Germinal center (tissue), 1 donor: ENCODE data around the gene MDFI.

ENCODE experiments used
- DNase-seq: peaks from one replicate; pipeline ENCODE4 v3.0.0; 2012; ENCODE audit warnings: mixed read lengths, low spot score

Gene MDFI

DNA sequence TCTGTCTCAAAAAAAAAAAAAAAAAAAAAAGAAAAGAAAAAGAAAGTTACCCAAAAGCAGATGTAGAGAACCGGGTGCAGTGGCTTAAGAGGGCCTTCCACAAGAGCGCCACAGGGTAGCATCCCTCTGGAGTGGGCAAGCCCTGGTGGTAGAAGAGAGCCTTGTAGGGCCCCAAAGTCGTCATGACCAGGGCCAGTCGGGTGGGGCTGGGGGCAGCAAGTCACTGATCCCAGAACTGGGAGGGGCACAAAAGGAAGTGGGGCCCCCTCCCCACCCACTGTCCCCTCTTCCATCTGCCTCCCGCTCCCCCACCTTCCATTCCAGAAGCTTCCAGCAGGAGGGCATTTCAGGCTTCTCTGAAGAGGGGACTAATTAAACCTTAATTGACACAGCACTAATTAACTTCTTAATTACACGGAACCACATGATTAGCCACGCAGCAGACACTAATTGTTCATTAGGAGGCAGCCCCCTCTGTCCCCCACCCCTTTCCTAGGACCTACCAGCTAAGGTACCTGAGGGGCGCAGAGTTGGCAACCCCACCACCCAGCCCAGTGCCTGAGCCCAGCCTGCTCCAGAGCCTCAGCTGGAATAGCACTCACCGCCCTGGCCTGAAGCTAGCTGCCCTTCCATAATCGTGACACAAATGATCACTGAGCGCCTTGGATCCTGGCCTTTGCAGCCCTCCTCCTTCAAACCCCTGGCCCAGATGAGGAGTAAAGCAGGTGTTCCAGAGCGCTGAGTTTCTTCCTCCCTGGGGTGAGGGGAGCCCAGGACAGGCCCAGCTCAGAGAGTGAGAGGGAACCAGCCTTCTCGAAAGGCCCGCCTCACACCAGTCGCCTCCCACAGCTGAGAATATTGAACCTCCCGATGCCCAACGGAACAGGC lies 34.8 kb downstream of the MDFI start:
- DNase-seq: no peak

- DNase-seq: no peak
These were observed 35.4 kb downstream of the MDFI start for GRCh38 chr6:41673704-41674000.

DNA sequence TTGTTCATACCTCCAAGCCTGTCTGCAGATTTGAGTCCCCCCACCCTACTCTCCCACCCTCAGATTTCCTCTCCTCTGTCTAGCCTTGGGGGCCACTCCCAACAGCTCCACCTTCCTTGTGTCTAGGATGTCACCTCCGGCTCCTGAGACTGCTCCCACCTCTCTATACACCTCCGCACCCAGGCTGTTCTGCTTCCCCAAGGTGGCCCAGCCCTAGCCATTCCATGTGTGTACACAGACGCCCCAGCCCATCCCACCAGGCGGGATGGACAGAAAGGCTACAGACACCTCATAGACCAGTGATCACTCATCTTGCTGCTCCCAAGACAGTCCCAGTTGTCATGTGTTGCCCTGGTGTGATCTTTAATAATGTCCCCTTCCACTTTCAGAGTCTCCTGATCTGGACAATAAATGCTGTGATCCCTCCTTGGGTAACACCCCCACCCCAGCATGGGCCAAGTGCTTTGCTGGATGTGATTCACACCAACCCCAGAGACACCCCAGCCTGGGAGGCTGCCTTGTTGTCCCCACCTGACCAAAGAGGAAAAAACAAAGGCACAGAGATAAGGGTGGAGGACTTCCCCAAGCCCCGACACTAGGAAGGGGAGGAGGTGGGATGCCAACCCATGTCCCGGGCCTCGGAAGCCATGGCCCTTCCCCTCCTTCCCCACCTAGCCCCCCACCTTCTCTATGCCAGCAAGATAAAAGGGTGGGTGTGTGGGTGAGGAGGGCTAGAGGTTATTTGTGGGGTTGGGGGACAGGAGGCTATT lies 36.1 kb downstream of the MDFI start:
- DNase-seq: no peak

GRCh38 chr6:41675176-41675775 lies 37.0 kb downstream of the MDFI start:
- no peak for DNase-seq

- no peak for DNase-seq
These were observed 37.7 kb downstream of the MDFI start for GRCh38 chr6:41675992-41676391.

- no peak for DNase-seq
These were observed 38.2 kb downstream of the MDFI start for GRCh38 chr6:41676431-41676830.

DNA sequence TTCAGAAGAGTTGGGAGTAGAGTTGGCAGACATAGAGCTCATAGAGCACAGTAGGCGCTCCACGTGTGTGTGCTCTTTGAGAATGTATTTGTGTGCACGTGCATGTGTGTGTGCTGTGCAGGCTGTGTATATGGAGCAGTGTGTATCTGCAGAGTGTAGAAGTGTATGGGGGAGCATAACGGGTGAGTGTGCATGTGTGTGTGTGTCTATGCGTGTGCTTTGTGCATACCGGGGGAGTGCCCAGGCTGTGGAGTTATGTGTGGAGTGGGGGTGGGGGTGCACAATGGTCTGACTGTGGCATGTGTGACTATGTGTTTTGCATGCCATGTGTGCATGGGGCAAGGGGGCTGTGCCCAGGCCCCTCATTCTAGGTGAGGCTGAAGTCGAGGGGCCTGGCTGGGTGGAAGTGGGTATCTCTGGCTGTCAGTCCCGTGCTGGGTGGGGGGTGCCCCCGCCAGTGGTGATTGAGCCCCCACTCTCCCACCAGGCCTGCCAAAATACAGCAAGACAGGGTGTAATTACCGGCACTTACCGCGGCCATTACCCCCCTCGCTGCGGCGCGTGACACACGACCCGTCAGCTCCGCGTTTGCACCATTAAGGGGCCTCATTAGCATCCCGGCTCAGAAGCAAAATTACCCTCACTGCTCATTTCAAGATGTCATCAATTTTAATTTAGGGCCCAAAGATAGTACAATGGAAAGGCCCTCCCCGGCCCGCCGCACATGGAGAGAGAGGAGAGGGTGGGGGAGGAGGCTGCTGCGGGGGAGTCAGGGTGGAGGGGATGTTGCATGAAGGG lies 39.1 kb downstream of the MDFI start:
- DNase-seq: no peak

DNA sequence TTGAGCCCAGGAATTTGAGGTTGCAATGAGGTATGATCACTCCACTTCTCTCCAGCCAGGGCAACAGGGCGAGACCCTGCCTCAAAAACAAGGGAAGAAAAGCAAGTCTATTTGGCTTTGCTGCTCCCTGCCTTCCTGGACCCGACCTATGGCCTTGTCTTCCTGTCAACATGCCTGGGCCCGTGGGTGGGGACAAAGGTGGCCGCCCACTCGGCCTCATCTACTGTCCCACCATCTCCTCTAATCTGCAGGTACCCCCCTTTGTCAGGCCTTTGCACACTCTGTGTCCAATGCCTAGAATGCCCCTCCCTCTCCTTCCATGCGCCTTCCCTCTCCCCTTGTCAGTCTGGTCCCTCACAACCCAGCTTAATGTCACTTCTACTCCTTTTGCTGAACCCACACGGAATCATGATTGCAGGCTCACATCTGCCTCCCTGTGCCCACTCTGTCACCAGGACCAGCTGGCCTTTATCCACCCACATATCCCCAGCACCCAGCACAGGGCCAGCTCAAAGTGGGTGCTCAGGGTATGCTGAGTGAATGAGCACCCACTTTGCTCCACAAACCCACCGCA lies 40.3 kb downstream of the MDFI start:
- DNase-seq: no peak

- DNase-seq: no peak
These were observed 41.4 kb downstream of the MDFI start for GRCh38 chr6:41679696-41680095.

DNA sequence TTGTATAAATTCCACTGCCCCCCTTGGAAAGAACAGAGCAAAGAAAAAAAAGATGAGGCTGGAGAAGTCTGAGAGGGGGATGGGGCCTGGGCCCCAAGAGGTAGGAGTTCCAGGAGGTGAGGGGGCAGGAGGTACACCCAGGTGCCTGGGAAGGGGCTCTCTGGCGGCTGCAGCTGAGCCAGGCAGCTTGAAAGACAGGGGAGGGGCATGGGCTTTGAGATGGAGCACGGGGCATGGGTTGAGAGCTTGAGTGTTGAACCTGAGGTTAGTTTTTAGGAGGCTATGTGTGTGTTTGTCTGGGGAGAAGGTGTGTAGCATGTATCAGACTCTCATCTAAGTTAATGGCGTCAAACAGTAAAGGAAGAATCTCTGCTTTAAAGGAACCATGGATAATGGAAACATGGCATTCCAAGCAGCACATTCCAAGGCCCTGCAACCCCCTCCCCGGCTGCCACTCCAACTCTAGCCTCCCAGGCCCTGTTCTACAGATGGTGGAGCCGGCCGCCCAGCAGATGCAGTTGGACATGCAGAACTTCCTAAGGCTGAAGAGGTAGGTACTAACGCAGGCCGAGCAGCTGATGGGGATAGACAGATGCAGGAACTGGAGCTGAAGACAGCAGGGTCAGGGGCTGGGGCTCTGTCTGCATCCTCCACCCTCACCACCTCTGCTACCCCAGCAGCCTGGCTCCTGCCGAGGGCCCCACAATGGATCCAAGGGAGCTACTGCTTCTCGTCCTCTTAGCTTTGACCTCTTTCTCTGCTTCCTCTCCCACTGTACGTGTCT lies 42.1 kb downstream of the MDFI start:
- DNase-seq: no peak

- peak; percentile 83 for DNase-seq
These were observed 43.8 kb downstream of the MDFI start for GRCh38 chr6:41682056-41682477.

DNA sequence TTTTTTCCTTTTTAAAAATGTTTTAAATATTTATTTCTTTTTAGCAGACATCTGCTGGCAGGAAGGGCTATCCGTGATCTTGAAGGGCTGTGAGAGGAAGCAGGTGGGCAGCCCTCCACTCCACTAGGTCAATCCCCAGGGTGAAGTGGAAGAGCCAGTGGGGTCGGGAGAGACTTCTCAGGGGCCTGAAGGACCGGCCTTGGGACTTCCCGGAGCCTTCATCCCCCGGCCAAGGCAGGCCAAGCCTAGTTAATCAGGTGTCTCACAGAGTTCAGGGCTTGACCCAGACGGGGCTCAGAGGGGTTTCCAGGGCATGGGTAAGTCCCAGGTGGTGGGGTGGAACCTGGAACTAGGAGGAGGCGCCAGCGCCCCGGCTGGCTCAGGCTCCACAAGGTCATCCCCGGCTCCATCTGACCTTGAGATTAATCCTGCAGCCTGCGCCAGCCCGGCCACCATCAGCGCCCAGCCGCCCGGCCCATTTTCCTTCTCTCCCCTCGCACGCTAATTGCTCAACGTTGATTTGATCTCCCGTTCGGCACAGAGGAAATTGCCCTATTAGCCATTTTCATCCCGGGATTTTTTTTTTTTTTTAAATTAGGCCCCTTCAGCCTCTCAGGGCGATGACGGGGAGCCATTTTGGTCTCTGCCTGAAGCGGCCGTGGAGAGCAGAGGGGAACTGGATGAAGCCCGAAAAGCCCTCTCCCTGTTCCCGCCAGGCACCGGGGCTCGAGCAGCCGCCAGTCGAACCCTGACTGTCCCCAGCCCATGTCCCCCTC lies 44.4 kb downstream of the MDFI start:
- no peak for DNase-seq

- no peak for DNase-seq
These were observed 44.9 kb downstream of the MDFI start for GRCh38 chr6:41683273-41683522.

- DNase-seq: peak; percentile 89
These were observed 45.4 kb downstream of the MDFI start for GRCh38 chr6:41683523-41684310.

- no peak for DNase-seq
These were observed 46.3 kb downstream of the MDFI start for GRCh38 chr6:41684311-41685180.

- no peak for DNase-seq
These were observed 47.5 kb downstream of the MDFI start for GRCh38 chr6:41685641-41686380.

- DNase-seq: no peak
These were observed 49.4 kb downstream of the MDFI start for GRCh38 chr6:41687501-41688175.
